ENCODE measurements around the gene SIRT6. TPM values are rescaled to one million over a fixed set of nuclear protein-coding genes. Genes with fewer than 3 reads are reported as not detected.

The SIRT6 gene
- total RNA-seq, 2 donors from 2014 or later, result 83.9 to 120 TPM

DNA sequence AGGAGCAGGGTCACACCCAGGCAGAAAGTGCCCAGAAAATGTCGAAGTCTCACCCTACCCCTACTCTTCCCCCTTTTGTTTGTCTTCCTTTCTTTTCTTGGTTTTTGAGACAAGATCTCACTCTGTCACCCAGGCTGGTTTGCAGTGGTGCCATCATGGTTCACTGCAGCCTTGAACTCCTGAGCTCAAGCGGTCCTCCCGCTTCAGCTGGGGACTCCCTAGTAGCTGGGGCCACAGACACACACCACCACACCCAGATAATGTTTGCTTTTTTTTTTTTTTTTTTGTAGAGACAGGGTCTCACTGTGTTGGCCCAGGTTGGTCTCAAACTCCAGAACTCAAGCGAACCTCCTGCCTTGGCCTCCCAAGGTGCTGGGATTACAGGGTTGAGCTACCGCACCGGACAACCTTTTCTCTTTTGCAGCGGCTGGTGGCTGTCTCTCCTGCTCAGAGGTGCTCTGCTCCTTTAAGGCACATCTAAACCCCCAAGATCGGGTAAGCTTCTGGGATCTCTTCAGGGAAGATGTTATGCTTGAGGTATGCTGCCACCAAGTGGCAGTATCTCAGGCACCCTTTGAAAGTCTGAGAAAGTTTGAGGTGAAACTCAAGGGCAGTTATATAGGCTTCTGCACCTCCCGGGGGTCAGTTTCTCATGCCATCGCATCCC lies 24.6 kb upstream of the SIRT6 start:
- intact Hi-C loops (cut with DNase I), result loop anchor here (5.0 to 10.0 kb wide), 2 partner anchors 220 to 352 kb away; partner anchors contain the start of gene EEF2
- TF ChIP-seq, protein P1, sequence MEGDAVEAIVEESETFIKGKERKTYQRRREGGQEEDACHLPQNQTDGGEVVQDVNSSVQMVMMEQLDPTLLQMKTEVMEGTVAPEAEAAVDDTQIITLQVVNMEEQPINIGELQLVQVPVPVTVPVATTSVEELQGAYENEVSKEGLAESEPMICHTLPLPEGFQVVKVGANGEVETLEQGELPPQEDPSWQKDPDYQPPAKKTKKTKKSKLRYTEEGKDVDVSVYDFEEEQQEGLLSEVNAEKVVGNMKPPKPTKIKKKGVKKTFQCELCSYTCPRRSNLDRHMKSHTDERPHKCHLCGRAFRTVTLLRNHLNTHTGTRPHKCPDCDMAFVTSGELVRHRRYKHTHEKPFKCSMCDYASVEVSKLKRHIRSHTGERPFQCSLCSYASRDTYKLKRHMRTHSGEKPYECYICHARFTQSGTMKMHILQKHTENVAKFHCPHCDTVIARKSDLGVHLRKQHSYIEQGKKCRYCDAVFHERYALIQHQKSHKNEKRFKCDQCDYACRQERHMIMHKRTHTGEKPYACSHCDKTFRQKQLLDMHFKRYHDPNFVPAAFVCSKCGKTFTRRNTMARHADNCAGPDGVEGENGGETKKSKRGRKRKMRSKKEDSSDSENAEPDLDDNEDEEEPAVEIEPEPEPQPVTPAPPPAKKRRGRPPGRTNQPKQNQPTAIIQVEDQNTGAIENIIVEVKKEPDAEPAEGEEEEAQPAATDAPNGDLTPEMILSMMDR (IDR thresholded peaks at IDR 0.05), result no peak
- Histone ChIP-seq H3K27me3 (no peaks in the 10 kb centered on the region), H3K4me3 (no peak overlapping the region), H3K4me1 (no peaks in the 10 kb centered on the region), H3K27ac (no peak overlapping the region), H3K36me3 (no peaks in the 10 kb centered on the region), H3K9me3 (no peaks in the 10 kb centered on the region), H3K9ac (ENCODE audit: low read depth in 2 of 2, low read length in 2 of 2) (no peak overlapping the region)
- DNase-seq, result no peak

GRCh38 chr19:4201798-4202197 lies 19.4 kb upstream of the SIRT6 start:
- no peak overlapping the region for H3K9ac ChIP-seq (ENCODE audit: low read depth in 2 of 2, low read length in 2 of 2)
- no peaks in the 10 kb centered on the region for H3K4me1 ChIP-seq
- no peaks in the 10 kb centered on the region for H3K36me3 ChIP-seq
- peaks cover 19% of the 10 kb centered on the region for H3K27me3 ChIP-seq
- intact Hi-C loops (cut with DNase I), result loop anchor here (10.0 kb wide), 1 partner anchor 347 kb away; no protein-coding TSS in a partner anchor
- DNase-seq, result no peak
- TF ChIP-seq, protein P1 (IDR thresholded peaks at IDR 0.05), result no peak
- no peaks in the 10 kb centered on the region for H3K9me3 ChIP-seq
- no peak overlapping the region for H3K27ac ChIP-seq
- H3K4me3 ChIP-seq, result no peak overlapping the region

DNA sequence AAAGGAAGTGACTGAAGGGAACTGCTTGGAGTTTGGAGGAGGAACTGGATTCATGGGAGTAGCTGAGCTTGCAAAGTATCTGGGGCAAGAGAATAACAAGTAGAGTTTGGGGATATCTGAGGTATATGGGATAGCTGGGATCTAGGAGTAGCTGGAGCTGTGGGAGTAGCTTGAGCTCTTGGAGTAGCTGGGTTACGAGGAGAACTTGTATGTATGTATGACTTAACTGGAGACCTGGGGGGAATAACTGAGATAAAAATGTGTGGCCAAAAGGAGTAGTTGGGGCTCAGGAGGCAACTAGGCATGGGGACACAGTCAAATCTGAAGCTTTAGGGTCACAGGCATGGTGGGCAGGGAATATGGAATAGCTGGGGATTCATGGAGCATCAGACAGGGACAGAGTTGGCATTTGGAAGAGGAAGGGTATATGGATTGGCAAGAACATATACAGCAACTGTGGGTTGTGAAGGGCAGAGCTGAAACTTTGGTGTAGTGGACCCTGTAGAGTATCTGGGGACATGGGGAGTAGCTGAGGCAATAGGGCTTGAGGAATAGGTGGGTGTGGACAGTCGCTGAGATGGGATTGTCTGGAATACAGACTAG lies 18.7 kb upstream of the SIRT6 start:
- TF ChIP-seq, protein P1 (IDR thresholded peaks at IDR 0.05), result no peak
- Histone ChIP-seq H3K36me3 (no peaks in the 10 kb centered on the region), H3K4me3 (no peak overlapping the region), H3K4me1 (no peaks in the 10 kb centered on the region), H3K27me3 (peaks cover 21% of the 10 kb centered on the region), H3K9ac (ENCODE audit: low read depth in 2 of 2, low read length in 2 of 2) (no peak overlapping the region), H3K9me3 (no peaks in the 10 kb centered on the region), H3K27ac (no peak overlapping the region)
- DNase-seq, result no peak
- intact Hi-C loops (cut with DNase I), result loop anchor here (10.0 kb wide), 1 partner anchor 346 kb away; no protein-coding TSS in a partner anchor

- Histone ChIP-seq H3K36me3 (no peaks in the 10 kb centered on the region), H3K9ac (ENCODE audit: low read depth in 2 of 2, low read length in 2 of 2) (no peak overlapping the region), H3K27ac (no peak overlapping the region), H3K4me3 (no peak overlapping the region), H3K27me3 (peaks cover 21% of the 10 kb centered on the region), H3K9me3 (no peaks in the 10 kb centered on the region), H3K4me1 (no peaks in the 10 kb centered on the region)
- no peak for DNase-seq
- intact Hi-C loops (cut with DNase I), result loop anchor here (10.0 kb wide), 1 partner anchor 345 kb away; no protein-coding TSS in a partner anchor
- TF ChIP-seq, protein P1 (IDR thresholded peaks at IDR 0.05), result no peak
Measured at GRCh38 chr19:4199699-4200293, 17.4 kb upstream of the SIRT6 start.

DNA sequence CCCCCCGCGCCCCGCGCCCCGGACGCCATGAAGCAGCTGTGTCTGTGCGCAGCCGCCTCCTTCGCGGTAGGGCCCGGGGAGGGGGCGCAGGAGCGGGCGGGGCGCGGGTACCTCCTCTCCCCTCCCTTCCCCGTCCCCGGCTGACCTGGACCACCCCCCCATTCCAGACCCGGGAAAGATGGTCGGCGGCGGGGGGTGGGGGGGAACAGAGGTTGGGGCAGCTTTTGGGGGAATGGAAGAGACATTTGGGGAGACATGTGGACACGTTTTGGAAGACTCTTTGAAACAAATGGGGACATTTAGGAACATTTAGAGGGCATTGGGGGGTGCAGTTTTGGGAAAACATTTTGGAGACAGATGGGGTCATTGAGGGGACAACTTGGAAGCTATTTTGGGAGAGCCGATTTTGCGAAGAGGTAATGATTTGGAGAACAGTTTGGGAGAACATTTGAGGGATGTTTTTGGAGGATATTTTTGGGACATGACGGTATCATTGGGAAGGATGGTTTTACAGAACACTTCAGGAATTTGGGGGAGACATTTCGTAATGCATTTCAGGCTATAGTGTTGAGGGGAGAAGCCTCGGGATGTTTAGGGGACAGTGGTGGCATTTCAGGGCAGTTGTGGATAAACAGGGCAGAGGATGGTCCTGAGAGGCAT lies 16.2 kb upstream of the SIRT6 start:
- H3K27me3 ChIP-seq, result peaks cover 21% of the 10 kb centered on the region
- intact Hi-C loops (cut with DNase I), result no loop called here
- H3K4me3 ChIP-seq, result no peak overlapping the region
- TF ChIP-seq, protein P1 (IDR thresholded peaks at IDR 0.05), result no peak
- H3K36me3 ChIP-seq, result no peaks in the 10 kb centered on the region
- H3K9ac ChIP-seq (ENCODE audit: low read depth in 2 of 2, low read length in 2 of 2), result no peak overlapping the region
- no peaks in the 10 kb centered on the region for H3K9me3 ChIP-seq
- no peak for DNase-seq
- no peak overlapping the region for H3K27ac ChIP-seq
- no peaks in the 10 kb centered on the region for H3K4me1 ChIP-seq

All from colonic mucosa (tissue), 4 donors.